CD4-positive, alpha-beta T cell treated with Interleukin-10 for 1 hour (primary cell): ENCODE results near the gene MRPS15.
A peak's percentile ranks its signal among the peaks of the same experiment; 100 is the strongest.

ENCODE experiments used
- DNase-seq: peaks from one replicate; pipeline ENCODE4 v3.0.0-alpha.2; 2020

MRPS15 gene

GRCh38 chr1:36417931-36418330 lies 46.3 kb downstream of the MRPS15 start:
- no peak for DNase-seq

GRCh38 chr1:36415661-36416326 lies 48.4 kb downstream of the MRPS15 start:
- DNase-seq: no peak

- no peak for DNase-seq
Observed at GRCh38 chr1:36414384-36414783, 49.8 kb downstream of the MRPS15 start.

GRCh38 chr1:36411674-36412648 lies 52.2 kb downstream of the MRPS15 start:
- peak; percentile 66 for DNase-seq

- no peak for DNase-seq
Observed at GRCh38 chr1:36408479-36408878, 55.7 kb downstream of the MRPS15 start.

- DNase-seq: no peak
Observed at GRCh38 chr1:36406440-36406839, 57.7 kb downstream of the MRPS15 start.
